HEK293 (cell line): Measurements from ENCODE around the gene CWC25.

Experiments used
- BCL11B ChIP-seq: fragments of 450-650 bp; formaldehyde crosslinking; IDR thresholded peaks from 2 replicates; pipeline ENCODE4 v1.5.1; 2016; ENCODE audit warnings: low read depth, missing biosample characterization, missing genetic modification characterization
- KLF1 ChIP-seq: fragments of 450-650 bp; formaldehyde crosslinking; IDR thresholded peaks from 2 replicates; pipeline ENCODE4 v1.5.1; 2016; ENCODE audit warnings: missing biosample characterization, missing genetic modification characterization
- KLF7 ChIP-seq: fragments of 450-650 bp; formaldehyde crosslinking; IDR thresholded peaks from 2 replicates; pipeline ENCODE4 v1.5.1; 2016; ENCODE audit warnings: missing biosample characterization, missing genetic modification characterization, borderline replicate concordance
- PRDM2 ChIP-seq: fragments of 450-650 bp; formaldehyde crosslinking; IDR thresholded peaks from 2 replicates; pipeline ENCODE4 v1.5.1; 2016; ENCODE audit warnings: missing biosample characterization, missing genetic modification characterization, borderline replicate concordance
- PRDM4 ChIP-seq: fragments of 450-650 bp; formaldehyde crosslinking; IDR thresholded peaks from 2 replicates; pipeline ENCODE4 v1.5.1; 2017; ENCODE audit warnings: missing biosample characterization, missing genetic modification characterization
- WT1 ChIP-seq: fragments of 450-650 bp; formaldehyde crosslinking; IDR thresholded peaks from 2 replicates; pipeline ENCODE4 v1.5.1; 2016; ENCODE audit warnings: missing biosample characterization, missing genetic modification characterization
- YY1 ChIP-seq: fragments of 450-650 bp; formaldehyde crosslinking; IDR thresholded peaks from 2 replicates; pipeline ENCODE4 v1.5.1; 2018; ENCODE audit warnings: missing biosample characterization, missing genetic modification characterization
- ZNF155 ChIP-seq: fragments of 450-650 bp; formaldehyde crosslinking; IDR thresholded peaks from 2 replicates; pipeline ENCODE4 v1.5.1; 2016; ENCODE audit warnings: missing biosample characterization, missing genetic modification characterization
- ZNF169 ChIP-seq: fragments of 450-650 bp; formaldehyde crosslinking; IDR thresholded peaks from 2 replicates; pipeline ENCODE4 v1.5.1; 2016; ENCODE audit warnings: missing biosample characterization, missing genetic modification characterization
- ZNF311 ChIP-seq: fragments of 450-650 bp; formaldehyde crosslinking; IDR thresholded peaks from 2 replicates; pipeline ENCODE4 v1.5.1; 2017; ENCODE audit warnings: missing biosample characterization, missing genetic modification characterization, borderline replicate concordance
- ZNF488 ChIP-seq: fragments of 450-650 bp; formaldehyde crosslinking; IDR thresholded peaks from 2 replicates; pipeline ENCODE4 v1.5.1; 2016; ENCODE audit warnings: missing biosample characterization, missing genetic modification characterization
- ZNF513 ChIP-seq: fragments of 450-650 bp; IDR thresholded peaks from 2 replicates; pipeline ENCODE4 v1.5.1; 2018; ENCODE audit warnings: missing biosample characterization, missing genetic modification characterization
- ZNF558 ChIP-seq: fragments of 450-650 bp; formaldehyde crosslinking; IDR thresholded peaks from 2 replicates; pipeline ENCODE4 v1.5.1; 2016; ENCODE audit warnings: missing biosample characterization, missing genetic modification characterization
- ZNF624 ChIP-seq: fragments of 450-650 bp; formaldehyde crosslinking; IDR thresholded peaks from 2 replicates; pipeline ENCODE4 v1.5.1; 2017; ENCODE audit warnings: missing biosample characterization, missing genetic modification characterization
- ZNF791 ChIP-seq: fragments of 450-650 bp; formaldehyde crosslinking; IDR thresholded peaks from 2 replicates; pipeline ENCODE4 v1.5.1; 2016; ENCODE audit warnings: missing biosample characterization, missing genetic modification characterization
- ZNF792 ChIP-seq: fragments of 450-650 bp; formaldehyde crosslinking; IDR thresholded peaks from 2 replicates; pipeline ENCODE4 v1.5.1; 2016; ENCODE audit warnings: missing biosample characterization, missing genetic modification characterization
- ZNF843 ChIP-seq: fragments of 450-650 bp; formaldehyde crosslinking; IDR thresholded peaks from 2 replicates; pipeline ENCODE4 v1.5.1; 2016; ENCODE audit warnings: missing biosample characterization, missing genetic modification characterization
- TF ChIP-seq, protein P1 (sequence below): fragments of 450-650 bp; formaldehyde crosslinking; IDR thresholded peaks from 2 replicates; pipeline ENCODE4 v1.5.1; 2016; ENCODE audit warnings: missing biosample characterization, missing genetic modification characterization
- TF ChIP-seq, protein P2 (sequence below): fragments of 450-650 bp; formaldehyde crosslinking; IDR thresholded peaks from 2 replicates; pipeline ENCODE4 v1.5.1; 2017; ENCODE audit warnings: missing biosample characterization, mild to moderate bottlenecking, missing genetic modification characterization, moderate library complexity
- TF ChIP-seq, protein P3 (sequence below): fragments of 450-650 bp; formaldehyde crosslinking; IDR thresholded peaks from 2 replicates; pipeline ENCODE4 v1.5.1; 2017; ENCODE audit warnings: missing biosample characterization, missing genetic modification characterization
- TF ChIP-seq, protein P4 (sequence below): fragments of 450-650 bp; formaldehyde crosslinking; IDR thresholded peaks from 2 replicates; pipeline ENCODE4 v1.5.1; 2016; ENCODE audit warnings: missing biosample characterization, missing genetic modification characterization

CWC25 gene

DNA sequence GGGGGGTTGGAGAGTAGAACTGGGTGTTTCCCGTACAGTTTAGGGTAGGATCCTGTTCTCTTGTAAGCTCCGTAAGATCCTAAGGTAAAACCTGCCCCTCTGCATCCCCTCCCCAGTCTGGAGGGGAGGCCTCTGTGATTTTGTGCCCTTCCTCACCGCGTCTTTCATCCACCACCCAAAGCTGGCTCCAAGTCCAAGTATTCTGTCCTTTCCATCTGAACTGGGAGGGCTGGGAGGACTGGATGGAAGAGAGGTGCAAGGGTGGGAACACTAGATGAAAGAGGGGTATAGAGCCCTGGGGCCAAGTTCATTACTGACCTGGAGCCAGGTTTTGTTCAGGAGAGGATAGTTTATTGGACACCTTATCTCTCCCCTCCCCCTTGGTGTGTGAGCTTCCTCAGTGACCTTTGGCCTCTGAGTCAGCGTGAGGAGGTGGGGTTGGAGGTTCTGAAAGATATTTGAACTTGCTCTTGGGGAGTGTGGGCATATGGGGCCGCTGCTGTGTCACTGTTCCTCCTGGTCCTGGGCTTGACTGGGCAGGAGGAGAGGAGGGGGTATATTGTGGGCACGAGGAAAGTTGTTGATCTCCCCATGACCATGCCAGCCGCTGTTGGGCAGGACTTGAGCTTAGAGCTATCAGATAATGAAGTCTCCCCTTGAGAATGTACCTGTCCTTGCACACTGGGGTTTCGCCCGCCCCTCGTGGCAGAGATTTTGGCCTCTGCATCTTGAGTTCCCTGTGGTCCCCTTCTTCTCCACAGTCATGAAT is 46.3 kb upstream of the CWC25 start (continued):
- TF ChIP-seq, protein P1, sequence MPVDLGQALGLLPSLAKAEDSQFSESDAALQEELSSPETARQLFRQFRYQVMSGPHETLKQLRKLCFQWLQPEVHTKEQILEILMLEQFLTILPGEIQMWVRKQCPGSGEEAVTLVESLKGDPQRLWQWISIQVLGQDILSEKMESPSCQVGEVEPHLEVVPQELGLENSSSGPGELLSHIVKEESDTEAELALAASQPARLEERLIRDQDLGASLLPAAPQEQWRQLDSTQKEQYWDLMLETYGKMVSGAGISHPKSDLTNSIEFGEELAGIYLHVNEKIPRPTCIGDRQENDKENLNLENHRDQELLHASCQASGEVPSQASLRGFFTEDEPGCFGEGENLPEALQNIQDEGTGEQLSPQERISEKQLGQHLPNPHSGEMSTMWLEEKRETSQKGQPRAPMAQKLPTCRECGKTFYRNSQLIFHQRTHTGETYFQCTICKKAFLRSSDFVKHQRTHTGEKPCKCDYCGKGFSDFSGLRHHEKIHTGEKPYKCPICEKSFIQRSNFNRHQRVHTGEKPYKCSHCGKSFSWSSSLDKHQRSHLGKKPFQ (tag by site-specific recombination), result peak; percentile 54
- no peak for TF ChIP-seq PRDM2
- TF ChIP-seq ZNF169, result no peak
- TF ChIP-seq, protein P2, sequence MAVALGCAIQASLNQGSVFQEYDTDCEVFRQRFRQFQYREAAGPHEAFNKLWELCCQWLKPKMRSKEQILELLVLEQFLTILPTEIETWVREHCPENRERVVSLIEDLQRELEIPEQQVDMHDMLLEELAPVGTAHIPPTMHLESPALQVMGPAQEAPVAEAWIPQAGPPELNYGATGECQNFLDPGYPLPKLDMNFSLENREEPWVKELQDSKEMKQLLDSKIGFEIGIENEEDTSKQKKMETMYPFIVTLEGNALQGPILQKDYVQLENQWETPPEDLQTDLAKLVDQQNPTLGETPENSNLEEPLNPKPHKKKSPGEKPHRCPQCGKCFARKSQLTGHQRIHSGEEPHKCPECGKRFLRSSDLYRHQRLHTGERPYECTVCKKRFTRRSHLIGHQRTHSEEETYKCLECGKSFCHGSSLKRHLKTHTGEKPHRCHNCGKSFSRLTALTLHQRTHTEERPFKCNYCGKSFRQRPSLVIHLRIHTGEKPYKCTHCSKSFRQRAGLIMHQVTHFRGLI, result no peak
- no peak for TF ChIP-seq ZNF311 (tag by site-specific recombination)
- TF ChIP-seq KLF7 (tag by site-specific recombination), result 0 out of 2 replicates have a peak, but pooled peaks have one; percentile 54
- TF ChIP-seq ZNF155, result no peak
- no peak for TF ChIP-seq ZNF792 (tag by site-specific recombination)
- TF ChIP-seq, protein P3, sequence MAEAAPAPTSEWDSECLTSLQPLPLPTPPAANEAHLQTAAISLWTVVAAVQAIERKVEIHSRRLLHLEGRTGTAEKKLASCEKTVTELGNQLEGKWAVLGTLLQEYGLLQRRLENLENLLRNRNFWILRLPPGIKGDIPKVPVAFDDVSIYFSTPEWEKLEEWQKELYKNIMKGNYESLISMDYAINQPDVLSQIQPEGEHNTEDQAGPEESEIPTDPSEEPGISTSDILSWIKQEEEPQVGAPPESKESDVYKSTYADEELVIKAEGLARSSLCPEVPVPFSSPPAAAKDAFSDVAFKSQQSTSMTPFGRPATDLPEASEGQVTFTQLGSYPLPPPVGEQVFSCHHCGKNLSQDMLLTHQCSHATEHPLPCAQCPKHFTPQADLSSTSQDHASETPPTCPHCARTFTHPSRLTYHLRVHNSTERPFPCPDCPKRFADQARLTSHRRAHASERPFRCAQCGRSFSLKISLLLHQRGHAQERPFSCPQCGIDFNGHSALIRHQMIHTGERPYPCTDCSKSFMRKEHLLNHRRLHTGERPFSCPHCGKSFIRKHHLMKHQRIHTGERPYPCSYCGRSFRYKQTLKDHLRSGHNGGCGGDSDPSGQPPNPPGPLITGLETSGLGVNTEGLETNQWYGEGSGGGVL (tag by site-specific recombination), result peak; percentile 84
- TF ChIP-seq ZNF624, result no peak
- peak; percentile 22; the same call in 1 of the 2 replicates for TF ChIP-seq ZNF558 (tag by site-specific recombination)
- peak; percentile 57; the same call in 1 of the 2 replicates for TF ChIP-seq BCL11B (tag by site-specific recombination)
- no peak for TF ChIP-seq YY1 (tag by site-specific recombination)
- TF ChIP-seq WT1 (tag by site-specific recombination), result peak; percentile 74
- peak; percentile 53; the same call in 1 of the 2 replicates for TF ChIP-seq KLF1 (tag by site-specific recombination)
- TF ChIP-seq ZNF843 (tag by site-specific recombination), result peak; percentile 42; the same call in 1 of the 2 replicates
- no peak for TF ChIP-seq ZNF488 (tag by site-specific recombination)
- no peak for TF ChIP-seq ZNF791 (tag by site-specific recombination)
- TF ChIP-seq PRDM4, result peak; percentile 10; the same call in 1 of the 2 replicates
- TF ChIP-seq ZNF513 (tag by site-specific recombination), result 0 out of 2 replicates have a peak, but pooled peaks have one; percentile 45
- TF ChIP-seq, protein P4, sequence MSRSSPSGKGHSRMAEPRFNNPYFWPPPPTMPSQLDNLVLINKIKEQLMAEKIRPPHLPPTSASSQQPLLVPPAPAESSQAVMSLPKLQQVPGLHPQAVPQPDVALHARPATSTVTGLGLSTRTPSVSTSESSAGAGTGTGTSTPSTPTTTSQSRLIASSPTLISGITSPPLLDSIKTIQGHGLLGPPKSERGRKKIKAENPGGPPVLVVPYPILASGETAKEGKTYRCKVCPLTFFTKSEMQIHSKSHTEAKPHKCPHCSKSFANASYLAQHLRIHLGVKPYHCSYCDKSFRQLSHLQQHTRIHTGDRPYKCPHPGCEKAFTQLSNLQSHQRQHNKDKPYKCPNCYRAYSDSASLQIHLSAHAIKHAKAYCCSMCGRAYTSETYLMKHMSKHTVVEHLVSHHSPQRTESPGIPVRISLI (tag by site-specific recombination), result no peak
